GM19452 (cell line): ENCODE data around the gene PACSIN2.
"Not testable (repeated sequence)": the region's sequence is repeated elsewhere in the genome, so short reads cannot be mapped to it uniquely, and the experiment has no call there.

Experiments used
- ATAC-seq: cut with Tn5 transposase; IDR thresholded peaks from one replicate; pipeline ENCODE4 v1.9.1; 2021; ENCODE audit not compliant: unreplicated experiment

PACSIN2 gene

GRCh38 chr22:43014869-43015676, at the start of gene PACSIN2:
Gene PACSIN2, minus strand, starts transcription at chr22:43015149. Its CDS starts 103,069 bp downstream, at chr22:42912080.
- ATAC-seq: peak; percentile 90

GRCh38 chr22:43060183-43060582, 45.2 kb upstream of the PACSIN2 start:
- no peak for ATAC-seq

GRCh38 chr22:43057641-43058040, 42.7 kb upstream of the PACSIN2 start:
- no peak for ATAC-seq

- no peak for ATAC-seq
Observed at GRCh38 chr22:43053176-43053575, 38.2 kb upstream of the PACSIN2 start.

DNA sequence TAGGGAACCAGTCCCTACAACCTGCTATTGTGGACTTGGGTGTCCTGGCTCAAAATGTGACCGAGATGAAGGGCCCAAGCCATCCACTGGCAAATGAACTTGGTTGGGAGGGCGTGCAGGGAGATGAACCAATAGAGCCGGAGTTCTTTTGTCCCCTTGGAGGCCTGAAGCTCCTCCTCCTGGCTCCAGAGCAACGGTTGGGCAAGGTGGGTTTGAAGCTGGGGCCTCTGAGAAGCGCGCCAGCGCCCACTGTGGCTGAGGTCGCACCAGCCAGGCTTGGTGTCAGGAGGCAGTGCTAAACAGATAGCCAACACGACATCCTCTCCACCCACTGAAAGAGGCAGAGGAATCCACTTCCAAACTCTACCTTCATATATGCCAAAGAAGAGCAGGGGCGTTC, 36.0 kb upstream of the PACSIN2 start:
- no peak for ATAC-seq

DNA sequence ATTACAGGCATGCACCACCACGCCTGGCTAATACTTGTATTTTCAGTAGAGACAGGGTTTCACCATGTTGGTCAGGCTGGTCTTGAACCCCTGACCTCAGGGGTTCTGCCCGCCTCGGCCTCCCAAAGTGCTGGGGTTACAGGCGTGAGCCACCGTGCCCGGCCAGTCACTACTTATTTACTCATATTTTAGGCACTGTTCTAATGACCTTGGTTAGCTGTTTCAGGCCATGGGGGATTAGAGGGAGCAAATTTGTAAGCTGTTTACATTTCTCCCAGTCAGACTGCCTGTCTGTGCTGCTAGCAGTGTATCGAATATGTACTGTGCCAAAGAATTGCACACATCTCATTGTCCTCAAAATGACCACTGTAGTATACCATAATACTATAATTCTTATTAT, 32.7 kb upstream of the PACSIN2 start:
- ATAC-seq: no peak

DNA sequence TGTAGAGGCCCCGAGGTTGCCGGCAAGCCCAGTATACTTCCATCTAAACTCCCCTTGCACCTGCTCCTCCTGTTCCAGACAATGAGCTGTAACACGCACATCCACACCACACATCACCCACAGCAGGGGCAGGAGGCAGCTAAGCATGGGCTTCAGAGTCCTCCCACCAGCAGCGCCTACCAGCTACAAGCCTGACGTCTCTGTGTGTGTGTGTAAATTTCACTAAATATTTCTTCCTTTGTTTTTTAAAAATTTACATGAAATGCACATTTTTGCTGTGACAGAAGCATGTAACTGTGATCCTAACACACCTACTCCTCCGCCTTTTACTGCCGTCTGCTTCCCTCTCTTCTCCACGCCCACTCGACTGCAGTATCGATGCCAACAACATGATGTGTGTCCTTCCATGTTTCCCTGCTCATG, 29.4 kb upstream of the PACSIN2 start:
- no peak for ATAC-seq

GRCh38 chr22:43042101-43042780, 27.3 kb upstream of the PACSIN2 start:
- no peak for ATAC-seq

DNA sequence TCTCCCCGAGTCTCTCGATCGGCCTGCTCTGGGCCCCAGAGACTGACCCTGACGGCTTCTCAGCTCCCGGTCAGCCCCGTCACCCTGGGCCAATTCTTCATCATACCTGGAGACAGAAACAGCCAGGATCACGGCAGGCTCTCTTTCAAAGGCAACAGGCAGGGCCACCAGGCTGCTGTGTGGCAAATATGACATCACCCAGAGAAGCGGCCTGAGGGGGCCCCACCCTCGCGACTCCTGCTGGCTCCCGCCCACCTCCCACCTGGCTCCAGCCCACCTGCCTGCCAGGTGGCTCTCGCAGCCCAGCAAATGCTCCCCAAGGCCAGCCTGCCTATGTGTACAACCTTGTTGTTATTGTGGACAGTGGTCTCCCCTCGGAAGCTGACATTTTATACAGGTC, 24.9 kb upstream of the PACSIN2 start:
- ATAC-seq: no peak

DNA sequence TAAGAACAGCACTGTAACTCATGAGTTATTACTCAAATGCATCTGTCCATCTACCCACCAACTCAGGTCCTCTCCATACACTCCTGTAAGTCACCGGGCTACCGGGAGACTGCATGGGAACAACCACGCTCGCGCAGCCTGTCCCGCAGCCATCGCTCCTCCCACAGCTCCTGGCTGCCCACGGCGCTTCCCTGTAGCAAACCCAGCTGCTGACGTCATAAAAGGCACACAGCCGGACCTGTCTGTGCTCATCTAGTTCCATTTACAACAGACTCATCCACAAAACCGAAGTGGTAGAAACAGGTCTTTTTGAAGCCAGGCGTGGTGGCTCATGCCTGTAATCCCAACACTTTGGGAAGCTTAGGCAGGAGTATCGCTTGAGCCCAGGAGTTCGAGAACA, 23.4 kb upstream of the PACSIN2 start:
- ATAC-seq: no peak

DNA sequence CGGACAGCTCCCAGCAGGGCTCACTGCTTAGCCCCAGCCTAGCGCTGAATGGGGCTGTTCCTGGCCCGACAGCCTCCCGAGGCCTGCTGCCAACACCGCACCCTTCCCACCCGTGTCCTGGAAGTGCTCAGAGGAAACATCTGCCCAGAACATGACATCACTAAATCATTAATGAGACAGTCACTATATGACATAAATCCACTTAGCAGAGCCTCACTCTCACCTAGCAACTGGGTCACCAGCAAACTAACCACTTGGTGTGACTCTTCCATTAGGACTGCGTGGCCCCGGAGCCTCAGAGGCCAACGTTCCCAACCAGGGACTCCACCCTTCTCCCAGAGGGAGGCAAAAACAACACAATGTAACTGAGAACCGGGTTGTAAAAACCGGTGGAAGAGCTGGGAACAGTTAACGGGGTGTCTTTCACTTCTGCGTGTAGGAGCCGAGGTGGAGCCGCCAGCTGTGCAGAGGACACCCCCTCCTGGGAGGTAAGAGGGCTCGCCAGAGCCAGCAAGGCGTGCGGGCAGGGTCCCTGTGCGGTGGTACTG, 21.4 kb upstream of the PACSIN2 start:
- ATAC-seq: no peak

DNA sequence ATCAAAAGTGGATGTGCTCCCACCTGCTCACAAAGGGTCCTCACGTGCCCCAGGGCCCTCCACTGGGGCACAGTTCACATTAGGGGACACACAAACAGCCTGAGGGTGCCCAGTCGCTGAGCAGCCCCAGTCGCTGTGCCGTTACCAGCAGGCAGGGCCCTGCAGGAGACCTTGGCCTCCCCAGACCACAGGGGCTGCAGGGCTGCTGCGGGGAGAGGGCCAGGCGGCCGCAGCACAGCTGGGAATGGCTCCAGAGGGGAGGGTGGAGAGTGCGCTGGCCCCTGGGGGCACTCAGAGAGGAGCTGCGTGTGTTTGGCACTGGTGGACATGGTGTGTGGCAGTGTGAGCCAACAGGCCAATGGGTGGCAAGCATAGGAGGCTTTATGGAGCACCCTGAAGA, 20.3 kb upstream of the PACSIN2 start:
- no peak for ATAC-seq

DNA sequence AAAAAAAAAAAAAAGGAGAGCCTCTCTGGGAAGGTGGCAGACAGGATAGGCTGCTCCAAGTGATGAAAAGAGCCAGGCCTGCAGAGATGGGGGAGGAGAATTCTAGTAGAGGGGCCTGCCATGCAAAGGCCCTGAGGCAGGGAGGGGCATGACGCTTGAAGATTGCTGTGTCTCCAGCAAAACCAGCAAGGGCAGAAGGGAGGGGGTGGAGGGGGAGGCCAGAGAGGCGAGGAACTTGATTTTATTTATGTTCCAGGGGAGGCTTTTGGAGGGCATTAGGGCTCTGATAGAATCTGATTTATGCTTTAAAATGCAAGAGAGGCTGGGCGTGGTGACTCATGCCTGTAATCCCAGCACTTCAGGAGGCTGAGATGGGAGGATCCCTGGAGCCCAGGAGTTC, 16.7 kb upstream of the PACSIN2 start:
- no peak for ATAC-seq

DNA sequence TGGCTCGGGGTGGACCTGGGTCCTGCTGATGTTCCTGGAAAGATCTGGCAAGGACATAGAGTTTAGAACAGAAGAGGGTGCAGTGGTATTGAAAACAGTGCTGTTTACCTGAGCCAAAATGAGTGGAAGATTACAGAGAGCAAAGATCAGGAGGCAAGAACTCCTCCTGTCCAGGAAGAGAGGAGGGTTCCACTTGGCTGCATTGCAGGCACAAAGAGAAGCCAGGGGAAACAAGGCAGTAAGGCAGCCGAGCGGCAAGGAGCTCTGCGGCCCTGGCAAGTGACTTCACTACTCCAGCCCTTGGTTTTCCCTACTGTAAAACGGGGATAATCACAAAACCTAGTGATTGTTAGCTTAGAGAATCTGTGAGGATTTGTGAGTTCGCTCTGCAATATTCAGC, 3.7 kb upstream of the PACSIN2 start:
- ATAC-seq: no peak

GRCh38 chr22:43017525-43018460, 2.8 kb upstream of the PACSIN2 start:
- ATAC-seq: no peak

DNA sequence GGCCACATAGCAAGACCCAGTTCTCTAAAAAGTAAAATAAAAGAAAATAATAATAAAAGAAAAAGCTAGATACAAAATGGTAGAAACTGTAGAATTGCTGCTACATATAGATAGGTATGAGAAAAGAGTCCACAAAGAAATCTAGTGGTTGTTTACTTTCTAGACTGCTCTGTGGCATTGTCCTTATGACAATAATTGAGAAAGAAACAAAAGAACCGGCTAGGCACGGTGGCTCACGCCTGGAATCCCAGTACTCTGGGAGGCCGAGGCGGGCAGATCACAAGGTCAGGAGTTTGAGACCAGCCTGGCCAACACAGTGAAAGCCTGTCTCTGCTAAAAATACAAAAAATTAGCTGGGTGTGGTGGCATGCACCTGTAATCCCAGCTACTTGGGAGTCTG, 1.2 kb upstream of the PACSIN2 start:
- not testable (repeated sequence) for ATAC-seq

GRCh38 chr22:43015677-43016042, 711 bp upstream of the PACSIN2 start:
- ATAC-seq: no peak

GRCh38 chr22:43014316-43014868, 557 bp downstream of the PACSIN2 start:
- ATAC-seq: peak; percentile 15

GRCh38 chr22:43013355-43014315, 1.3 kb downstream of the PACSIN2 start:
- ATAC-seq: no peak

DNA sequence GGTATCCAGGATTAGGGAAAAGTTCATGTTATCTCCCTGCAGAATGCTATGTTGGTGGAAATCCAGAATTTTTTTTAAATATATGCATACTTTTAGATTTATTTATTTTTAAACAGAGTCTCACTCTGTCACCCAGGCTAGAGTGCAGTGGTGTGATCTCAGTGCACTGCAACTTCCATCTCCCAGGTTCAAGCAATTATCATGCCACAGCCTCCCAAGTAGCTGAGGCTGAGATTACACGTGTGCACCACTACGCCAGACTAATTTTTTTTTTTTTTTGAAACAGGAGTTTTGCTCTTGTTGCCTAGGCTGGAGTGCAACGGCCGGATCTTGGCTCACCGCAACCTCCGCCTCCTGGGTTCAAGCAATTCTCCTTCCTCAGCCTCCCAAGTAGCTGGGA, 2.6 kb downstream of the PACSIN2 start:
- ATAC-seq: no peak
